GM19328 (cell line): ENCODE results near the gene MACF1.

Experiments
- ATAC-seq: cut with Tn5 transposase; IDR thresholded peaks from one replicate; pipeline ENCODE4 v1.9.1; 2021; ENCODE audit warnings: mild to moderate bottlenecking, moderate library complexity; ENCODE audit not compliant: unreplicated experiment

MACF1 gene

GRCh38 chr1:39387452-39387851 lies 183.0 kb downstream of the MACF1 start:
- ATAC-seq = no peak

GRCh38 chr1:39391691-39392679 lies 187.5 kb downstream of the MACF1 start:
- ATAC-seq = no peak

GRCh38 chr1:39392851-39393573 lies 188.5 kb downstream of the MACF1 start:
- ATAC-seq = no peak

DNA sequence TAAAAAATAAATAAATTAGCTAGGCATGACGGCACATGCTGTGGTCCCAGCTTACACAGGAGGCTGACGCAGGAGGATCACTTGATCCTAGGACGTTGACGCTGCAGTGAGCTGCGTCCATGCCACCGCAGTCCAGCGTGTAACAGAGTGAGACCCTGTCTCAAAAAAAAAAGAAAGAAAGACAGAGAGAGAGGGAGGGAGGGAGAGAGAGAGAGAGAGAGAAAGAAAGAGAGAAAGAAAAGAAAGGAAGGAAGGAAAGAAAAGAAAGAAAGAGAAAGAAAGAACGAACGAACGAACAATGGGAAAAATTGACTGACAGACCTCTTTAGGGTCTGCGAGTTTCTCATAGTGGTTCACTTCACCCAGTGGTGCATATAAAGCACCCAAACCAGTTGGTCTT lies 189.2 kb downstream of the MACF1 start:
- no peak for ATAC-seq

DNA sequence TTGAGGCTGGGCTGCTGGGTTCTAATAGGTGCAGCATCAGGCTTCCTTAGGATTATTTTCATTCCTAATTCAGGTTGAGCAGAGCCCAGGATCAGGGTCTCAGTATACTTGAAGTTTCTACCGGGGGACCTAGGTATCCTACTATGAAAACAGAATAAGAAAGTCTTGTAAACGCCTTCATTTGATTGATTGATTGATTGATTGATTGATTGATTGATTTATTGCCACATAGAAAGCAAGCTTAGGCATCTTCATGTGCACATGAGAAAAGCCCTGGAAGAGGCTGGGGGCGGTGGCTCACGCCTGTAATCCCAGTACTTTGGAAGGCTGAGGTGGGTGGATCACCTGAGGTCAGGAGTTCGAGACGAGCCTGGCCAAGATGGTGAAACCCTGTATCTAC lies 189.6 kb downstream of the MACF1 start:
- no peak for ATAC-seq

GRCh38 chr1:39394598-39394997 lies 190.1 kb downstream of the MACF1 start:
- no peak for ATAC-seq

DNA sequence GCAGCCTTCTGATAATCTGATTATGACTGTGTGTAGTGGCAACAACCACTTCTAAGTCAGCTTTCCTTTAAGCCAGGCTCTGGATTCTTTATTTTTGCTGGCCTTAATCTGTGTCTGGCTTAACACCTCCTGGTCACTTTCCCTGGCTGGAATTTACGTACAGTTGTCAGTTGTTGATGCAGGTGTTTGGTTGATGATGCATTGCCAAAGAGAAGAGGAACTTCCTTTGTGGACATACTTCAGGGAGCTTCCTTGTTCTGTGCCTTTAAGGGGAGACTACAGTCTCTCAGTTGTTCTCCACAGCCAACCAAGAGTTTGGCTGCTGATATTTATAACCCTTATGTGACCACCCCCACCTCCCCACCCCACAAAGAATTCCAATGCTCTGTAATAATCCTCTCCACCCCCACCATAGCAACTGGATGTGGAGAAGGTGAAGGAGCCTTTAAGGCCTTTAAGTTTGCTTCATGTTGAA lies 190.9 kb downstream of the MACF1 start:
- no peak for ATAC-seq

DNA sequence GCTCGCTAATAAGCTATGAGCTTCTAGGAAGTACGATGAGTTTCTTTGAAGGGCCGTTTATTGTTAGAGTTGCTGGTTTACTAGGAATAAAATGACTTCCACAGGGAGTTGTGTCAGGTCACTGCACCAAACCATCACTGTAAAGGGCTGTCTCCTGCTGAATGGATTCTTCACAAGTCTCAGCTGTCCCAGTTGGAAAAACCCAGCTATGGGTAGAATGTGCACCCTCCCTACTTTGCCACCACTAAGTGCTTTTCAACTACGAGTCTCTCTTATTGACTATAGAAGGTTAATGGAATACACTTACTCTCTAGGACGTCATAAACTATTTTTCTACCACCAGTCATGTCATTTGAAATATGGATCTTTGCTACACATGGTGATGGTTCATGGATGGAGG lies 192.2 kb downstream of the MACF1 start:
- no peak for ATAC-seq

GRCh38 chr1:39397487-39397886 lies 193.0 kb downstream of the MACF1 start:
- no peak for ATAC-seq

DNA sequence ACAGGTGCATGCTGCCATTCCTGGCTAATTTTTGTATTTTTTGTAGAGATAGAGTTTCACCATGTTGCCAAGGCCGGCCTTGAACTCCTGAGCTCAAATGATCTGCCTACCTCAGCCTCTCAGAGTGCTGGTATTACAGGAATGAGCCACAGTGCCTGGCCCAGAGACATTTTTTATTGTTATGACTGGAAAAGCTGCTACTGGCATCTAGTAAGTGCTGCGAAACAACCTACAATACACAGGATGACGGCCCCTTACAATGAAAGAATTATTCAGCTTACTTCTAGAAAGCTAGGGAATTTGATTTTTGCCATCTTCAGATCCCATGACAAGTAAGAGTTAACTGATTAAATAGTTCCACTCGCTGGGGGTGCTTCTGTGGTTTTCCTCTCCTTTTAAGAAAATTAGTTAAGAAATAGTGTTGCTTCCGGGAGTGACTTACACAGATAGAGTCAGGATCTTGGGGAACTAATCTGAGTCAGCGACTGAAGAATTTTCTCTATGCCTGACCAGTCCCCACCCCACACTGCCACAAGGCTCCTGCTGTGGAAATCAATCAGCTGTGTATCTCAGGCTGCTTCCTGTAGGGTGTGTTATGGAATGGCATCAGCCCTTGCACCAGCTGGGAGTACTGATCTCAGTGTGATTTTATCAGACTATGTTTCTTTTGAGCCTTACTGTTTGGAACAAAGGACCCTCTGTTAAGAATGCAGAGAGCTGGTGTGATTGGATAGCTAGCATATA lies 194.0 kb downstream of the MACF1 start:
- ATAC-seq = no peak

- no peak for ATAC-seq
Measured at GRCh38 chr1:39401106-39401505, 196.6 kb downstream of the MACF1 start.

DNA sequence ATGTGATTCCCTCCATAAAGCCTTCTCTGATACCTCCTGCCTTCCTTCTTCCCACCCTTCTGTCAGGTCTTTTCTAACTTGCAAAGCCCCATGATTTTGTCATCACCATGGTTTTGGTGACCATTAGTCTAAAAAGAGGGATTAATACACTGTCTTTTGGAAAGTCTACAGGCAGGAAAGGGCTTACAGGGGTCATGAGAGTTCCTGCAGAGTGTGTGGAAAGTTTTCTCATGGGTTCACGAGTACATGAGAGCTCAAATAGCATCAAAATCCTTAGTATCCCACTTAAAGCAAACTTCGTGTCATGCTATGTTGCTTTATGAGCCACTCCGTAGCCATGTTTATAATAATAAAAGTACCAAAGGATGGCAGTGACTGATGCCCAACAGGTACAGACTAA lies 200.4 kb downstream of the MACF1 start:
- ATAC-seq = no peak

- no peak for ATAC-seq
Measured at GRCh38 chr1:39405358-39405757, 200.9 kb downstream of the MACF1 start.

GRCh38 chr1:39406533-39407450 lies 202.3 kb downstream of the MACF1 start:
- ATAC-seq = no peak

DNA sequence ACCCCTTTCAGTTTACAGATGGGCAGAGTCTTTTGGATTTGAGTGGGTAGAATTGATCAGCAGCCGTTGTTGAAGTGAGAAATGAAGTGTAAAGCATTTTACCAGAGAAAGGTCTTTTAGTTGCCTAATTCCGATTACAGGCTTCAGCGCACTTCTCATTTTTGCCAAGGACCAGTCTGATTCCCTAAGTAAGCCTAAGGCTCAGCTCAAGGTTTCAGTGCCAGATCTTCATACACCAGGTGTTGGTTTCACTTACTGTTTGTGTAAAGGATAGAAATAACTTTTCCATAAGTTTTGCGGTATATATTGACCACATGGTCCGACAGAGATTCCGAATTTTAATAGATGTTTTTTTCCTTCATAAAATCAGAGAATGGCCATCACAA lies 203.0 kb downstream of the MACF1 start:
- ATAC-seq = no peak

DNA sequence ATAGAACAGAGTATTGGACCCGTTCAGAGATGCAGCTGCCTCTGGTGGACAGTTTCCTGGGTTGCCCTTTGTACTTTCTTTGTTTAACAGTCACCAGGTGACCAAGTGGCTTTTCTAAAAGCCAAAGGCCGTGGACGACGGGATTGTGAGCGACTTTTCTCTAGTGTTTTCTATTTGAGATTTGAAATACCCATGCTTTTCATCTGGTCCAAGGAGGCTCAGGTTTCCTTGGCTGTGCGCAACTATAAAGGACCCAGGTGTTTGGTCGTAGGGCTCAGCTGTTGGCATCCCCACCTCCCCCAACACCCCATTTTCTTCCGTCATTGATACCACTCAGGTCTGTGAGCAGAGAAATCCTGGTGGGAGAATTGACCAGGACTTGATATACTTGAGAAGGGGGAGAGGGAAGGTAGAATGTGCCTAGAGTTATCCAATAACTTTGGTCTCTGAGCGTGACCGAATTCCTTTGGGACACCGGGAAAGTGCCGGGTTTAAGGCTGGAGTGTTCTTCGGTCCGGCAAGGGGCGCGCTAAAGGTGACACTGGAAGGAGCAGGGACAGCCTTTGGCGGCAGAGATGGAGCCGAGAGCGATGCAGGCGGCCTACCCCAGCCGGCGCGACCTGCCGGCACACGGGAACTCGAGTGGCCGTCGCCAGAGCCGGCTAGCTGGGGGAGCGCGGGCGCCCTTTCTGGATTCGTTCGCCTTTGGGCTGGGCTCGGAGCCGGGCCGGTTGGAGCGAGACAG lies 203.6 kb downstream of the MACF1 start:
- ATAC-seq = no peak

GRCh38 chr1:39408641-39409054 lies 204.2 kb downstream of the MACF1 start:
- peak; percentile 76 for ATAC-seq

- no peak for ATAC-seq
Measured at GRCh38 chr1:39409055-39409816, 204.7 kb downstream of the MACF1 start.
